HT-29 (cell line): ENCODE data around the gene BCL2. TPM values are rescaled to one million over a fixed set of nuclear protein-coding genes. Genes with fewer than 3 reads are reported as not detected.
"Not testable (repeated sequence)": the region's sequence is repeated elsewhere in the genome, so short reads cannot be mapped to it uniquely, and the experiment has no call there.

Experiments used
- DNase-seq: peaks from one replicate; pipeline ENCODE4 v3.0.0-alpha.2; 2015; ENCODE audit warnings: low spot score
- total RNA-seq: library from RNA; depleted of rRNA; stranded (reverse); fragments of >200 nt; shearing (Covaris generic); gene quantifications from 2 replicates; pipeline ENCODE4 v1.2.3, GENCODE V29; 2014

Gene BCL2
- total RNA-seq, 1 experiment from 2014 or later = 0.36 TPM

- no peak for DNase-seq
Observed at GRCh38 chr18:63258749-63259566, 60.6 kb downstream of the BCL2 start.

- no peak for DNase-seq
Observed at GRCh38 chr18:63257453-63257852, 62.1 kb downstream of the BCL2 start.

GRCh38 chr18:63255435-63255834 lies 64.1 kb downstream of the BCL2 start:
- DNase-seq = no peak

- no peak for DNase-seq
Observed at GRCh38 chr18:63254716-63255399, 64.7 kb downstream of the BCL2 start.

GRCh38 chr18:63253428-63254372 lies 65.9 kb downstream of the BCL2 start:
- DNase-seq = no peak

- DNase-seq = no peak
Observed at GRCh38 chr18:63253014-63253413, 66.6 kb downstream of the BCL2 start.

- DNase-seq = no peak
Observed at GRCh38 chr18:63249771-63250170, 69.8 kb downstream of the BCL2 start.

- DNase-seq = no peak
Observed at GRCh38 chr18:63247926-63248325, 71.6 kb downstream of the BCL2 start.

- DNase-seq = no peak
Observed at GRCh38 chr18:63247506-63247905, 72.1 kb downstream of the BCL2 start.

GRCh38 chr18:63245600-63245999 lies 74.0 kb downstream of the BCL2 start:
- no peak for DNase-seq

- DNase-seq = no peak
Observed at GRCh38 chr18:63244607-63245006, 75.0 kb downstream of the BCL2 start.

- no peak for DNase-seq
Observed at GRCh38 chr18:63241760-63242159, 77.8 kb downstream of the BCL2 start.

GRCh38 chr18:63241317-63241712 lies 78.3 kb downstream of the BCL2 start:
- no peak for DNase-seq

GRCh38 chr18:63240531-63241316 lies 78.8 kb downstream of the BCL2 start:
- DNase-seq = no peak

- no peak for DNase-seq
Observed at GRCh38 chr18:63238693-63239075, 80.9 kb downstream of the BCL2 start.

- DNase-seq = peak; percentile 50
Observed at GRCh38 chr18:63237881-63238692, 81.5 kb downstream of the BCL2 start.

GRCh38 chr18:63236921-63237846 lies 82.4 kb downstream of the BCL2 start:
- no peak for DNase-seq

GRCh38 chr18:63236406-63236805 lies 83.2 kb downstream of the BCL2 start:
- DNase-seq = no peak

GRCh38 chr18:63235920-63236319 lies 83.6 kb downstream of the BCL2 start:
- not testable (repeated sequence) for DNase-seq
